ENCODE measurements around the gene LRFN2. TPM values are rescaled to one million over a fixed set of nuclear protein-coding genes. Genes with fewer than 3 reads are reported as not detected.

The LRFN2 gene
- total and polyA plus RNA-seq, 2 donors from 2014 or later, result not detected

- no peak for TF ChIP-seq CTCF (IDR thresholded peaks at IDR 0.05; ENCODE audit: borderline replicate concordance, extremely low read depth, insufficient read depth)
- intact Hi-C loops (cut with DNase I), result no loop called here
- no peak for DNase-seq
- no peaks in the 10 kb centered on the region for H3K4me1 ChIP-seq (ENCODE audit: control insufficient read depth in 2 of 3, insufficient read depth in 2 of 3, low read depth in 1 of 3, low read length in 3 of 3)
- no peak overlapping the region for H3K9ac ChIP-seq (ENCODE audit: low read length in 3 of 3)
- H3K36me3 ChIP-seq (ENCODE audit: control insufficient read depth in 2 of 3, insufficient read depth in 3 of 3, low read length in 3 of 3), result no peaks in the 10 kb centered on the region
- no peak for FAIRE-seq
- no peaks in the 10 kb centered on the region for H3K9me3 ChIP-seq (ENCODE audit: control insufficient read depth in 2 of 3, insufficient read depth in 1 of 3, low read length in 3 of 3)
- H3K27me3 ChIP-seq (ENCODE audit: control insufficient read depth, insufficient read depth, low read length), result no peaks in the 10 kb centered on the region
- no peak overlapping the region for H3K4me3 ChIP-seq (ENCODE audit: low read length in 3 of 3)
- H3K27ac ChIP-seq (ENCODE audit: low read depth in 2 of 2, low read length in 2 of 2), result no peak overlapping the region
These were observed 63.5 kb downstream of the LRFN2 start for GRCh38 chr6:40523505-40524172.

- no peak for DNase-seq
- H3K4me1 ChIP-seq (ENCODE audit: control insufficient read depth in 2 of 3, insufficient read depth in 2 of 3, low read depth in 1 of 3, low read length in 3 of 3), result no peaks in the 10 kb centered on the region
- intact Hi-C loops (cut with DNase I), result no loop called here
- no peaks in the 10 kb centered on the region for H3K9me3 ChIP-seq (ENCODE audit: control insufficient read depth in 2 of 3, insufficient read depth in 1 of 3, low read length in 3 of 3)
- H3K27ac ChIP-seq (ENCODE audit: low read depth in 2 of 2, low read length in 2 of 2), result no peak overlapping the region
- no peak overlapping the region for H3K9ac ChIP-seq (ENCODE audit: low read length in 3 of 3)
- no peak for FAIRE-seq
- no peaks in the 10 kb centered on the region for H3K36me3 ChIP-seq (ENCODE audit: control insufficient read depth in 2 of 3, insufficient read depth in 3 of 3, low read length in 3 of 3)
- no peak overlapping the region for H3K4me3 ChIP-seq (ENCODE audit: low read length in 3 of 3)
- TF ChIP-seq CTCF (IDR thresholded peaks at IDR 0.05; ENCODE audit: borderline replicate concordance, extremely low read depth, insufficient read depth), result no peak
- H3K27me3 ChIP-seq (ENCODE audit: control insufficient read depth, insufficient read depth, low read length), result no peaks in the 10 kb centered on the region
These were observed 65.7 kb downstream of the LRFN2 start for GRCh38 chr6:40521496-40521895.

- Histone ChIP-seq H3K9ac (ENCODE audit: low read length in 3 of 3) (no peak overlapping the region), H3K4me1 (ENCODE audit: control insufficient read depth in 2 of 3, insufficient read depth in 2 of 3, low read depth in 1 of 3, low read length in 3 of 3) (no peaks in the 10 kb centered on the region), H3K27ac (ENCODE audit: low read depth in 2 of 2, low read length in 2 of 2) (no peak overlapping the region), H3K9me3 (ENCODE audit: control insufficient read depth in 2 of 3, insufficient read depth in 1 of 3, low read length in 3 of 3) (no peaks in the 10 kb centered on the region), H3K4me3 (ENCODE audit: low read length in 3 of 3) (no peak overlapping the region), H3K27me3 (ENCODE audit: control insufficient read depth, insufficient read depth, low read length) (no peaks in the 10 kb centered on the region), H3K36me3 (ENCODE audit: control insufficient read depth in 2 of 3, insufficient read depth in 3 of 3, low read length in 3 of 3) (no peaks in the 10 kb centered on the region)
- FAIRE-seq (no peak), DNase-seq (no peak)
- TF ChIP-seq CTCF (IDR thresholded peaks at IDR 0.05; ENCODE audit: borderline replicate concordance, extremely low read depth, insufficient read depth), result no peak
- intact Hi-C loops (cut with DNase I), result no loop called here
These were observed 66.5 kb downstream of the LRFN2 start for GRCh38 chr6:40520678-40521077.

GRCh38 chr6:40520084-40520483 is 67.1 kb downstream of the LRFN2 start:
- H3K4me3 ChIP-seq (ENCODE audit: low read length in 3 of 3), result no peak overlapping the region
- TF ChIP-seq CTCF (IDR thresholded peaks at IDR 0.05; ENCODE audit: borderline replicate concordance, extremely low read depth, insufficient read depth), result no peak
- H3K4me1 ChIP-seq (ENCODE audit: control insufficient read depth in 2 of 3, insufficient read depth in 2 of 3, low read depth in 1 of 3, low read length in 3 of 3), result no peaks in the 10 kb centered on the region
- DNase-seq (no peak), FAIRE-seq (no peak)
- intact Hi-C loops (cut with DNase I), result no loop called here
- no peak overlapping the region for H3K9ac ChIP-seq (ENCODE audit: low read length in 3 of 3)
- no peaks in the 10 kb centered on the region for H3K9me3 ChIP-seq (ENCODE audit: control insufficient read depth in 2 of 3, insufficient read depth in 1 of 3, low read length in 3 of 3)
- H3K36me3 ChIP-seq (ENCODE audit: control insufficient read depth in 2 of 3, insufficient read depth in 3 of 3, low read length in 3 of 3), result no peaks in the 10 kb centered on the region
- H3K27ac ChIP-seq (ENCODE audit: low read depth in 2 of 2, low read length in 2 of 2), result no peak overlapping the region
- no peaks in the 10 kb centered on the region for H3K27me3 ChIP-seq (ENCODE audit: control insufficient read depth, insufficient read depth, low read length)

Measured in kidney (tissue), 14 donors.